Esophagus squamous epithelium (tissue), 4 donors: ENCODE data around the gene HTR1D.

Source experiments
- CTCF ChIP-seq, 6 experiments: fragments of 450-650 bp in 4 of 6; fragments of 200-600 bp in 2 of 6; sonication (generic) in 2 of 6; IDR thresholded peaks; one replicate each; pipeline ENCODE4 v1.5.1; 2016 to 2019; ENCODE audit warnings: antibody characterized with exemption in 6 of 6, mild to moderate bottlenecking in 4 of 6, moderate library complexity in 4 of 6
- POLR2A ChIP-seq, 4 donors: fragments of 450-650 bp; IDR thresholded peaks; one replicate each; pipeline ENCODE4 v1.6.1; 2017; ENCODE audit warnings: antibody characterized with exemption in 4 of 4, mild to moderate bottlenecking in 4 of 4, moderate library complexity in 3 of 4

GRCh38 chr1:23244256-23244761 is 27.0 kb upstream of the HTR1D start:
- TF ChIP-seq CTCF (IDR thresholded peaks at IDR 0.05) = no peak
- TF ChIP-seq POLR2A (IDR thresholded peaks at IDR 0.05) = no peak
